IMR-90 (cell line): ENCODE data around the gene RPS6KL1. TPM values are rescaled to one million over a fixed set of nuclear protein-coding genes. Genes with fewer than 3 reads are reported as not detected.

Source experiments
- ATAC-seq: fragments of 200-7000 bp; cut with Tn5 transposase; 2 replicates; pipeline ENCODE4 v1.9.1; 2020; ENCODE audit warnings: low read depth, mild to moderate bottlenecking, moderate library complexity
- BruUV-seq: library from RNA; stranded (reverse); fragments of 400-500 nt; replicated peaks from 2 replicates; lab custom pipeline; 2021; lab: Mats Ljungman, UMichigan
- CTCF ChIA-PET: fragments of 300-600 bp; formaldehyde crosslinking; extraction: SDS; loops from one replicate; lab custom pipeline; 2021; ENCODE audit warnings: antibody characterized with exemption; lab: Yijun Ruan, JAX
- POLR2A ChIA-PET: fragments of 300-600 bp; sonication (Branson Sonifier 250); formaldehyde crosslinking; loops from one replicate; lab custom pipeline; 2022; ENCODE audit warnings: antibody characterized with exemption; ENCODE audit not compliant: unreplicated experiment; lab: Charles Lee
- DNase-seq: peaks from one replicate; pipeline ENCODE4 v3.0.0; 2013
- H2AFZ ChIP-seq: replicated peaks from 2 replicates; pipeline ENCODE3; 2013; ENCODE audit warnings: low read length, mild to moderate bottlenecking; ENCODE audit not compliant: poor library complexity
- H2AK5ac ChIP-seq: 2 replicates; pipeline ENCODE4 v1.6.1; 2013; ENCODE audit warnings: low read depth, low read length, inconsistent platforms
- H2AK9ac ChIP-seq: replicated peaks from 2 replicates; pipeline ENCODE3; 2013; ENCODE audit warnings: mild to moderate bottlenecking, low read depth, low read length, moderate library complexity; ENCODE audit not compliant: poor library complexity
- H2BK120ac ChIP-seq: 2 replicates; pipeline ENCODE4 v1.6.1; 2013; ENCODE audit warnings: low read depth, low read length, inconsistent platforms
- H2BK15ac ChIP-seq: 3 replicates; pipeline ENCODE4 v1.6.1; 2013; ENCODE audit warnings: low read depth, low read length, inconsistent platforms
- H2BK20ac ChIP-seq: 2 replicates; pipeline ENCODE4 v1.6.1; 2013; ENCODE audit warnings: low read depth, mild to moderate bottlenecking, inconsistent platforms, low read length, moderate library complexity
- H2BK5ac ChIP-seq: 2 replicates; pipeline ENCODE4 v1.6.1; 2013; ENCODE audit warnings: mild to moderate bottlenecking, low read depth, low read length, inconsistent platforms; ENCODE audit not compliant: poor library complexity, severe bottlenecking
- H3K14ac ChIP-seq: replicated peaks from 2 replicates; pipeline ENCODE4 v1.6.1; 2013; ENCODE audit warnings: low read depth, low read length, inconsistent platforms
- H3K18ac ChIP-seq: 2 replicates; pipeline ENCODE4 v1.6.1; 2013; ENCODE audit warnings: low read depth, low read length, control low read depth
- H3K23ac ChIP-seq: 2 replicates; pipeline ENCODE4 v1.6.1; 2013; ENCODE audit warnings: low read depth, low read length, inconsistent platforms
- H3K27ac ChIP-seq: 2 replicates; pipeline ENCODE4 v1.5.1; 2013; ENCODE audit warnings: mild to moderate bottlenecking, control low read depth, low read length; ENCODE audit not compliant: insufficient read depth
- H3K27me3 ChIP-seq: 2 replicates; pipeline ENCODE4 v1.6.1; 2013; ENCODE audit warnings: low read length; ENCODE audit not compliant: control insufficient read depth, insufficient read depth
- H3K36me3 ChIP-seq: 2 replicates; pipeline ENCODE4 v1.6.1; 2013; ENCODE audit warnings: low read length, mixed read lengths; ENCODE audit not compliant: control insufficient read depth, insufficient read depth
- H3K4ac ChIP-seq: 2 replicates; pipeline ENCODE4 v1.6.1; 2013; ENCODE audit warnings: low read depth, low read length, inconsistent platforms
- H3K4me1 ChIP-seq: 2 replicates; pipeline ENCODE4 v1.6.1; 2013; ENCODE audit warnings: low read length, mixed read lengths; ENCODE audit not compliant: control insufficient read depth, insufficient read depth
- H3K4me2 ChIP-seq: 2 replicates; pipeline ENCODE4 v1.6.1; 2013; ENCODE audit warnings: low read depth, mild to moderate bottlenecking, control low read depth, low read length, moderate library complexity
- H3K4me3 ChIP-seq: 2 replicates; pipeline ENCODE4 v1.5.1; 2013; ENCODE audit warnings: low read depth, mild to moderate bottlenecking, control low read depth, low read length, moderate library complexity; ENCODE audit not compliant: insufficient read depth
- H3K56ac ChIP-seq: 2 replicates; pipeline ENCODE4 v1.6.1; 2013; ENCODE audit warnings: low read length, inconsistent platforms; ENCODE audit not compliant: insufficient read depth; ENCODE audit errors: extremely low read depth
- H3K79me1 ChIP-seq, 2 experiments: 2 replicates each; pipeline ENCODE4 v1.6.1; 2013; ENCODE audit warnings: low read length in 2 of 2, inconsistent platforms in 1 of 2, low read depth in 1 of 2
- H3K9ac ChIP-seq: 2 replicates; pipeline ENCODE4 v1.6.1; 2013; ENCODE audit warnings: low read depth, low read length, control low read depth
- H3K9me1 ChIP-seq: 2 replicates; pipeline ENCODE4 v1.6.1; 2013; ENCODE audit warnings: low read length, inconsistent platforms; ENCODE audit not compliant: insufficient read depth
- H3K9me3 ChIP-seq: 2 replicates; pipeline ENCODE4 v1.6.1; 2013; ENCODE audit warnings: low read length; ENCODE audit not compliant: control insufficient read depth, insufficient read depth
- H4K20me1 ChIP-seq: 2 replicates; pipeline ENCODE4 v1.6.1; 2013; ENCODE audit warnings: low read length, inconsistent platforms; ENCODE audit not compliant: insufficient read depth
- H4K5ac ChIP-seq: 2 replicates; pipeline ENCODE4 v1.6.1; 2013; ENCODE audit warnings: mild to moderate bottlenecking, low read depth, low read length, control low read depth
- H4K8ac ChIP-seq, 2 experiments: 2 replicates each; pipeline ENCODE4 v1.6.1; 2013; ENCODE audit warnings: low read depth in 2 of 2, low read length in 2 of 2, control low read depth in 1 of 2, inconsistent platforms in 1 of 2
- H4K91ac ChIP-seq: 2 replicates; pipeline ENCODE4 v1.6.1; 2013; ENCODE audit warnings: low read depth, low read length, inconsistent platforms; ENCODE audit not compliant: insufficient read depth
- BHLHE40 ChIP-seq: fragments of 150-350 bp; IDR thresholded peaks from 2 replicates; pipeline ENCODE4 v1.6.1; 2016; ENCODE audit warnings: mild to moderate bottlenecking, low read depth, low read length
- CEBPB ChIP-seq: IDR thresholded peaks from 2 replicates; pipeline ENCODE4 v1.6.1; 2012; ENCODE audit warnings: low read depth, low read length, improper control_type of control experiment
- CHD1 ChIP-seq: IDR thresholded peaks from 2 replicates; pipeline ENCODE4 v1.6.1; 2012; ENCODE audit warnings: low read depth, low read length, improper control_type of control experiment
- CTCF ChIP-seq: conservative IDR thresholded peaks from 2 replicates; pipeline ENCODE4 v1.5.1; 2012; ENCODE audit warnings: mild to moderate bottlenecking, low read depth, low read length, improper control_type of control experiment
- ELK1 ChIP-seq: fragments of 150-350 bp; IDR thresholded peaks from 2 replicates; pipeline ENCODE4 v1.6.1; 2016; ENCODE audit warnings: low read depth, mild to moderate bottlenecking, low read length, moderate library complexity, borderline replicate concordance
- FOS ChIP-seq: fragments of 150-350 bp; IDR thresholded peaks from 2 replicates; pipeline ENCODE4 v1.6.1; 2016; ENCODE audit warnings: low read depth, low read length
- MAFK ChIP-seq: IDR thresholded peaks from 2 replicates; pipeline ENCODE4 v1.6.1; 2012; ENCODE audit warnings: low read depth, low read length, improper control_type of control experiment
- MAZ ChIP-seq: IDR thresholded peaks from 2 replicates; pipeline ENCODE4 v1.6.1; 2012; ENCODE audit warnings: low read depth, mild to moderate bottlenecking, low read length, improper control_type of control experiment, moderate library complexity, borderline replicate concordance
- MXI1 ChIP-seq: IDR thresholded peaks from 2 replicates; pipeline ENCODE4 v1.6.1; 2012; ENCODE audit warnings: low read depth, mild to moderate bottlenecking, low read length, moderate library complexity, borderline replicate concordance
- NFE2L2 ChIP-seq: fragments of 150-350 bp; IDR thresholded peaks from 2 replicates; pipeline ENCODE4 v1.6.1; 2016; ENCODE audit warnings: low read depth, mild to moderate bottlenecking, low read length
- POLR2A ChIP-seq: IDR thresholded peaks from 2 replicates; pipeline ENCODE4 v1.6.1; 2012; ENCODE audit warnings: mild to moderate bottlenecking, low read depth, low read length
- RAD21 ChIP-seq: IDR thresholded peaks from 2 replicates; pipeline ENCODE4 v1.6.1; 2012; ENCODE audit warnings: low read length, improper control_type of control experiment
- RCOR1 ChIP-seq: IDR thresholded peaks from 2 replicates; pipeline ENCODE4 v1.6.1; 2012; ENCODE audit warnings: mild to moderate bottlenecking, low read length, improper control_type of control experiment; ENCODE audit not compliant: insufficient replicate concordance
- RFX5 ChIP-seq: IDR thresholded peaks from 2 replicates; pipeline ENCODE4 v1.8.0; 2012; ENCODE audit warnings: low read depth, mild to moderate bottlenecking, low read length, moderate library complexity
- SMC3 ChIP-seq: fragments of 150-350 bp; IDR thresholded peaks from 2 replicates; pipeline ENCODE4 v1.6.1; 2016; ENCODE audit warnings: low read depth, mild to moderate bottlenecking, antibody characterized with exemption, low read length, moderate library complexity
- USF2 ChIP-seq: fragments of 150-350 bp; IDR thresholded peaks from 2 replicates; pipeline ENCODE4 v1.6.1; 2017; ENCODE audit warnings: mild to moderate bottlenecking, antibody characterized with exemption, low read length, low read depth
- WGBS, 2 experiments: methylation state at CpG; one replicate each; pipeline versions ENCODE4 v1.1.5 to v1.1.7; 2013; ENCODE audit warnings: missing lambda C conversion rate in 2 of 2; ENCODE audit not compliant: insufficient read length in 1 of 2; ENCODE audit errors: extremely low coverage in 2 of 2; 5-methylcytosine and 5-hydroxymethylcytosine counted together
- dilution Hi-C: fragments of 300-500 bp; cut with HindIII; formaldehyde crosslinking; loops from one replicate; pipeline ENCODE4 v1.14.3; 2018; ENCODE audit warnings: low sequenced_read_pairs; ENCODE audit not compliant: unreplicated experiment
- in situ Hi-C: fragments of 300-500 bp; cut with MboI; formaldehyde crosslinking; loops from 3 replicates; pipeline ENCODE4 v1.14.3; 2019; ENCODE audit warnings: low sequenced_read_pairs, inconsistent platforms, mixed read lengths
- intact Hi-C: fragments of 100-400 bp; cut with micrococcal nuclease; formaldehyde crosslinking; loops from 2 replicates; pipeline ENCODE4 v1.10.0; 2022
- polyA plus RNA-seq, 3 experiments: library from polyadenylated mRNA; depleted of rRNA; stranded (reverse); fragments of >200 nt; gene quantifications; 2 replicates each; pipeline ENCODE4 v1.2.3, GENCODE V29; 2012; ENCODE audit warnings: low replicate concordance in 1 of 3
- total RNA-seq: library from RNA; depleted of rRNA; stranded (reverse); fragments of >200 nt; gene quantifications from 2 replicates; pipeline ENCODE4 v1.2.3, GENCODE V29; 2012

Gene RPS6KL1
- total and polyA plus RNA-seq, 2 of the 4 experiments (the other 2 are of a cell fraction) = 0.72 to 1.7 TPM

DNA sequence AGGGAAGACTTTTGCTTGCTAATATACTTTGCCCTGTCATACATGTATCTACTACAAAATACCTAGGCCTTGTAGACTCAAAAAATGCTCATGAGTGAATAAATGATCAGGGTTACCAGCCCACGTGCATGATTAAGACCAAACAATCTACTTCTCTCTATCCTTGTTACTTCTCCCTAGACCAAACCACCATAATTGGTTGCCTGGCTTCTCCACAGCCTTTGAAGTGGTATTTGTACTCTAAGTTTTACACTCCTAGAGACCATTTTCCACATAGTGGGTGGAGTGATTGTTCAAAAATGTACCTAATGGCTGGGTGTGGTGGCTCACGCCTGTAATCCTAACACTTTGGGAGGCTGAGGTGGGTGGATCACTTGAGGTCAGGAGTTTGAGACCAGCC is 14.1 kb upstream of the RPS6KL1 start:
- DNase-seq = no peak
- Histone ChIP-seq H2BK15ac (no peak overlapping the region), H2AK9ac (no peak overlapping the region), H2BK20ac (no peak overlapping the region), H3K18ac (no peak overlapping the region), H4K8ac (no peak overlapping the region), H3K79me1 (no peaks in the 10 kb centered on the region), H3K27me3 (no peaks in the 10 kb centered on the region), H2AK5ac (no peak overlapping the region), H3K9ac (no peak overlapping the region), H2BK5ac (no peak overlapping the region), H3K36me3 (no peaks in the 10 kb centered on the region), H3K4me3 (no peak overlapping the region), H4K5ac (no peak overlapping the region), H3K4me2 (no peak overlapping the region), H3K14ac (no peak overlapping the region), H4K91ac (no peak overlapping the region), H3K23ac (no peak overlapping the region), H3K27ac (no peak overlapping the region), H3K9me1 (peaks cover 23% of the 10 kb centered on the region), H3K56ac (no peak overlapping the region), H4K20me1 (no peaks in the 10 kb centered on the region), H3K9me3 (no peaks in the 10 kb centered on the region), H2BK120ac (no peak overlapping the region), H3K4me1 (peaks cover 34% of the 10 kb centered on the region), H3K4ac (no peak overlapping the region), H2AFZ (no peak overlapping the region)
- dilution Hi-C loops (no loop called here), intact Hi-C loops (no loop called here), in situ Hi-C loops (no loop called here)
- TF ChIP-seq MXI1 = no peak
- TF ChIP-seq USF2 = no peak
- TF ChIP-seq CHD1 = no peak
- TF ChIP-seq POLR2A = no peak
- no peak for TF ChIP-seq SMC3
- TF ChIP-seq FOS = no peak
- no peak for TF ChIP-seq ELK1
- no peak for TF ChIP-seq NFE2L2
- TF ChIP-seq RAD21 = no peak
- TF ChIP-seq RCOR1 = no peak
- TF ChIP-seq RFX5 = no peak
- no peak for TF ChIP-seq BHLHE40
- no peak for TF ChIP-seq CEBPB
- no peak for TF ChIP-seq CTCF
- TF ChIP-seq MAZ = no peak
- no peak for TF ChIP-seq MAFK
- no TSS peak for BruUV-seq
- POLR2A ChIA-PET = no interaction called here
- CTCF ChIA-PET = no interaction called here
- no CpG with 5 or more reads among the region's 2 CpGs for WGBS, 2 experiments
- ATAC-seq = no peak
